HCT116 (cell line): ENCODE data around the gene MAP2K6. TPM values are rescaled to one million over a fixed set of nuclear protein-coding genes. Genes with fewer than 3 reads are reported as not detected.

Experiments used
- ATAC-seq: fragments of 200-7000 bp; cut with Tn5 transposase; 2 replicates; pipeline ENCODE4 v1.9.1; 2020; ENCODE audit warnings: mild to moderate bottlenecking, moderate library complexity
- BruUV-seq: library from RNA; stranded (reverse); fragments of 400-500 nt; replicated peaks from 2 replicates; lab custom pipeline; 2021; lab: Mats Ljungman, UMichigan
- CTCF ChIA-PET: fragments of 300-600 bp; sonication (Branson Sonifier 250); formaldehyde crosslinking; loops from one replicate; lab custom pipeline; 2021; ENCODE audit warnings: antibody characterized with exemption; lab: Charles Lee
- POLR2A ChIA-PET: fragments of 300-600, 350-600 bp; sonication (Branson Sonifier 250); formaldehyde crosslinking; loops from one replicate; lab custom pipeline; 2021; ENCODE audit warnings: antibody characterized with exemption; lab: Charles Lee
- RAD21 ChIA-PET, 2 experiments: fragments of 300-600 bp; sonication (Branson Sonifier 250); formaldehyde crosslinking; loops; one replicate each; lab custom pipeline; 2023; ENCODE audit warnings: low total read pairs in 2 of 2; ENCODE audit not compliant: uncharacterized antibody in 2 of 2, unreplicated experiment in 2 of 2, low non-redundant PET in 1 of 2; lab: Charles Lee
- DNase-seq: peaks from one replicate; pipeline ENCODE4 v3.0.0-alpha.2; 2010; ENCODE audit warnings: low read depth, low spot score
- H2AFZ ChIP-seq: fragments of 200-600 bp; shearing (Covaris generic), sonication (generic); 2 replicates; pipeline ENCODE4 v1.6.1; 2017; ENCODE audit warnings: low read depth, mixed run types, mixed read lengths, antibody characterized with exemption, low read length; ENCODE audit not compliant: poor library complexity, severe bottlenecking
- H3K27ac ChIP-seq: 2 replicates; pipeline ENCODE4 v1.5.1; 2012; ENCODE audit warnings: low read depth, low read length
- H3K27me3 ChIP-seq: fragments of 200-600 bp; sonication (generic); 2 replicates; pipeline ENCODE4 v1.6.1; 2016; ENCODE audit warnings: mixed run types, low read length, mixed read lengths; ENCODE audit not compliant: insufficient read depth
- H3K36me3 ChIP-seq, 2 experiments: fragments of 200-500 bp in 1 of 2; fragments of 200-600 bp in 1 of 2; sonication (Bioruptor generic) in 1 of 2; sonication (generic) in 1 of 2; 2 replicates each; pipeline versions ENCODE4 v1.5.1 to v1.6.1; 2014 to 2016; ENCODE audit warnings: low read length in 2 of 2, inconsistent platforms in 1 of 2, mixed read lengths in 1 of 2, mixed run types in 1 of 2; ENCODE audit not compliant: insufficient read depth in 2 of 2, control insufficient read depth in 1 of 2
- H3K4me1 ChIP-seq, 2 experiments: fragments of 200-600 bp in 1 of 2; sonication (generic) in 1 of 2; 2 replicates each; pipeline versions ENCODE4 v1.5.1 to v1.6.1; 2012 to 2017; ENCODE audit warnings: low read length in 2 of 2, inconsistent platforms in 1 of 2, mild to moderate bottlenecking in 1 of 2, mixed read lengths in 1 of 2, mixed run types in 1 of 2, moderate library complexity in 1 of 2; ENCODE audit not compliant: insufficient read depth in 2 of 2, control insufficient read depth in 1 of 2
- H3K4me2 ChIP-seq: fragments of 200-600 bp; sonication (generic); 2 replicates; pipeline ENCODE4 v1.6.1; 2017; ENCODE audit warnings: mixed run types, low read length, mixed read lengths
- H3K4me3 ChIP-seq, 2 experiments: fragments of 200-600 bp in 1 of 2; sonication (generic) in 1 of 2; replicated peaks in 1 of 2; 2 replicates each; pipeline ENCODE4 v1.5.1; 2011 to 2016; ENCODE audit warnings: low read length in 2 of 2, control low read depth in 1 of 2, low read depth in 1 of 2, mild to moderate bottlenecking in 1 of 2, mixed read lengths in 1 of 2, mixed run types in 1 of 2
- H3K79me2 ChIP-seq: fragments of 200-600 bp; sonication (generic); 2 replicates; pipeline ENCODE4 v1.6.1; 2017; ENCODE audit warnings: mild to moderate bottlenecking, mixed run types, low read length, moderate library complexity, mixed read lengths; ENCODE audit not compliant: insufficient read depth
- H3K9ac ChIP-seq: fragments of 200-600 bp; sonication (generic); 2 replicates; pipeline ENCODE4 v1.6.1; 2016; ENCODE audit warnings: low read length, mixed read lengths
- H3K9me2 ChIP-seq: fragments of 200-600 bp; sonication (generic), shearing (Covaris generic); 2 replicates; pipeline ENCODE4 v1.6.1; 2017; ENCODE audit warnings: mixed run types, mild to moderate bottlenecking, moderate library complexity; ENCODE audit not compliant: insufficient read depth
- H3K9me3 ChIP-seq, 2 experiments: fragments of 200-500 bp in 1 of 2; fragments of 200-600 bp in 1 of 2; sonication (Bioruptor generic) in 1 of 2; sonication (generic) in 1 of 2; 2 replicates each; pipeline ENCODE4 v1.6.1; 2014 to 2017; ENCODE audit warnings: low read length in 2 of 2, mixed read lengths in 2 of 2, inconsistent platforms in 1 of 2, low read depth in 1 of 2, mild to moderate bottlenecking in 1 of 2, mixed run types in 1 of 2, moderate library complexity in 1 of 2; ENCODE audit not compliant: control insufficient read depth in 1 of 2, insufficient read depth in 1 of 2
- H4K20me1 ChIP-seq: fragments of 200-600 bp; sonication (generic), shearing (Covaris generic); 2 replicates; pipeline ENCODE4 v1.6.1; 2017; ENCODE audit warnings: mixed run types, mild to moderate bottlenecking, moderate library complexity; ENCODE audit not compliant: insufficient read depth
- CEBPB ChIP-seq: IDR thresholded peaks from 2 replicates; pipeline ENCODE4 v1.6.1; 2012; ENCODE audit warnings: low read depth
- EGR1 ChIP-seq: IDR thresholded peaks from 2 replicates; pipeline ENCODE4 v1.6.1; 2012; ENCODE audit warnings: low read depth
- ELF1 ChIP-seq: IDR thresholded peaks from 2 replicates; pipeline ENCODE4 v1.6.1; 2012; ENCODE audit warnings: low read depth, borderline replicate concordance
- FOSL1 ChIP-seq: IDR thresholded peaks from 2 replicates; pipeline ENCODE4 v1.6.1; 2012; ENCODE audit warnings: low read depth
- JUND ChIP-seq: IDR thresholded peaks from 2 replicates; pipeline ENCODE4 v1.6.1; 2012
- POLR2A ChIP-seq: IDR thresholded peaks from 2 replicates; pipeline ENCODE4 v1.7.0; 2011; ENCODE audit warnings: borderline replicate concordance; ENCODE audit not compliant: insufficient read depth, insufficient read length; ENCODE audit errors: extremely low read depth
- RAD21 ChIP-seq: IDR thresholded peaks from 2 replicates; pipeline ENCODE4 v1.6.1; 2012; ENCODE audit warnings: low read depth, mild to moderate bottlenecking
- TCF7L2 ChIP-seq: IDR thresholded peaks from 2 replicates; pipeline ENCODE4 v1.7.0; 2011; ENCODE audit warnings: borderline replicate concordance, inconsistent platforms; ENCODE audit not compliant: insufficient read depth, insufficient read length; ENCODE audit errors: extremely low read depth
- ZNF274 ChIP-seq: fragments of 200-500 bp; sonication (Bioruptor generic); IDR thresholded peaks from 2 replicates; pipeline ENCODE4 v1.6.1; 2014; ENCODE audit warnings: mild to moderate bottlenecking, low read depth, low read length, inconsistent platforms
- intact Hi-C: fragments of 100-400 bp; cut with micrococcal nuclease; formaldehyde crosslinking; loops from 2 replicates; pipeline ENCODE4 v1.10.0; 2022
- total RNA-seq: library from RNA; stranded (reverse); gene quantifications from one replicate; pipeline ENCODE4 v1.2.1, GENCODE V29; 2021; ENCODE audit not compliant: unreplicated experiment
- TF ChIP-seq, protein P1 (sequence below): IDR thresholded peaks from 2 replicates; pipeline ENCODE4 v1.6.1; 2012
- TF ChIP-seq, protein P2 (sequence below): IDR thresholded peaks from 2 replicates; pipeline ENCODE4 v1.6.1; 2012
- TF ChIP-seq, protein P3 (sequence below): IDR thresholded peaks from 2 replicates; pipeline ENCODE4 v1.6.1; 2011; ENCODE audit warnings: mild to moderate bottlenecking, low read length, moderate library complexity; ENCODE audit not compliant: insufficient replicate concordance; ENCODE audit errors: extremely low read depth
- TF ChIP-seq, protein P4 (sequence below), 3 experiments: fragments of 200-600 bp in 1 of 3; sonication (generic) in 1 of 3; IDR thresholded peaks in 2 of 3; conservative IDR thresholded peaks in 1 of 3; 2 replicates each; pipeline ENCODE4 v1.5.1; 2012 to 2017; ENCODE audit warnings: low read depth in 2 of 3, low read length in 2 of 3, antibody characterized with exemption in 1 of 3, borderline replicate concordance in 1 of 3, control low read depth in 1 of 3, mild to moderate bottlenecking in 1 of 3, mixed read lengths in 1 of 3, mixed run types in 1 of 3, moderate library complexity in 1 of 3; ENCODE audit not compliant: insufficient read depth in 1 of 3

Gene MAP2K6
- total RNA-seq, 1 experiment from 2014 or later: 0.22 TPM

DNA sequence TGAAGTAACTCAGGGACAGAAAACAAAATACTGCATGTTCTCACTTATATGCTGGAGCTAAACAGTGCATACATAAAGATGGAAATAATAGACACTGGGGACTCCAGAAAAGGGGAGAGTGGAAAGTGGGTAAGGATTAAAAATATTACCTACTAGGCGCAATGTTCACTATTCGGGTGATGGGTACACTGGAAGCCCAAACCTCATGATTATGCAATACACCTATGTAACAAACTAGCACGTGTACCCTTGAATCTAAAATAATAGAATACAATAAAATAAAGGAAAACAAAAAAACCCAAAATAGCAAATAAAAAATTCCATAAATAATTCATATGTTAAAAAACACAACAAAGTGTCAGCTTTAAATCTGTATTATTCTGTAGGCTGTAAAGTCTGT lies 56.9 kb downstream of the MAP2K6 start:
- H3K36me3 ChIP-seq: no peaks in the 10 kb centered on the region
- no peak for ATAC-seq
- no peak overlapping the region for H2AFZ ChIP-seq
- no peak overlapping the region for H3K27ac ChIP-seq
- ChIA-PET POLR2A (no interaction called here), CTCF (no interaction called here), RAD21 (no interaction called here)
- peaks cover 0 to 8% of the 10 kb centered on the region in 2 experiments; a peak in 1 of 4 replicates for H3K4me1 ChIP-seq
- no peaks in the 10 kb centered on the region for H3K79me2 ChIP-seq
- no peak for TF ChIP-seq ZNF274
- no peak for TF ChIP-seq ELF1
- no peak for TF ChIP-seq TCF7L2
- no peak for TF ChIP-seq CEBPB
- TF ChIP-seq, protein P1, sequence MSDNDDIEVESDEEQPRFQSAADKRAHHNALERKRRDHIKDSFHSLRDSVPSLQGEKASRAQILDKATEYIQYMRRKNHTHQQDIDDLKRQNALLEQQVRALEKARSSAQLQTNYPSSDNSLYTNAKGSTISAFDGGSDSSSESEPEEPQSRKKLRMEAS: no peak
- TF ChIP-seq EGR1: no peak
- TF ChIP-seq JUND: no peak
- TF ChIP-seq, protein P2, sequence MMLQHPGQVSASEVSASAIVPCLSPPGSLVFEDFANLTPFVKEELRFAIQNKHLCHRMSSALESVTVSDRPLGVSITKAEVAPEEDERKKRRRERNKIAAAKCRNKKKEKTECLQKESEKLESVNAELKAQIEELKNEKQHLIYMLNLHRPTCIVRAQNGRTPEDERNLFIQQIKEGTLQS: no peak
- TF ChIP-seq POLR2A: no peak
- no peak overlapping the region for H3K4me3 ChIP-seq
- no peaks in the 10 kb centered on the region for H4K20me1 ChIP-seq
- H3K9ac ChIP-seq: no peak overlapping the region
- H3K27me3 ChIP-seq: no peaks in the 10 kb centered on the region
- DNase-seq: no peak
- intact Hi-C loops: no loop called here
- no peaks in the 10 kb centered on the region for H3K9me3 ChIP-seq
- no peak overlapping the region for H3K4me2 ChIP-seq
- BruUV-seq: no TSS peak
- H3K9me2 ChIP-seq: no peaks in the 10 kb centered on the region

DNA sequence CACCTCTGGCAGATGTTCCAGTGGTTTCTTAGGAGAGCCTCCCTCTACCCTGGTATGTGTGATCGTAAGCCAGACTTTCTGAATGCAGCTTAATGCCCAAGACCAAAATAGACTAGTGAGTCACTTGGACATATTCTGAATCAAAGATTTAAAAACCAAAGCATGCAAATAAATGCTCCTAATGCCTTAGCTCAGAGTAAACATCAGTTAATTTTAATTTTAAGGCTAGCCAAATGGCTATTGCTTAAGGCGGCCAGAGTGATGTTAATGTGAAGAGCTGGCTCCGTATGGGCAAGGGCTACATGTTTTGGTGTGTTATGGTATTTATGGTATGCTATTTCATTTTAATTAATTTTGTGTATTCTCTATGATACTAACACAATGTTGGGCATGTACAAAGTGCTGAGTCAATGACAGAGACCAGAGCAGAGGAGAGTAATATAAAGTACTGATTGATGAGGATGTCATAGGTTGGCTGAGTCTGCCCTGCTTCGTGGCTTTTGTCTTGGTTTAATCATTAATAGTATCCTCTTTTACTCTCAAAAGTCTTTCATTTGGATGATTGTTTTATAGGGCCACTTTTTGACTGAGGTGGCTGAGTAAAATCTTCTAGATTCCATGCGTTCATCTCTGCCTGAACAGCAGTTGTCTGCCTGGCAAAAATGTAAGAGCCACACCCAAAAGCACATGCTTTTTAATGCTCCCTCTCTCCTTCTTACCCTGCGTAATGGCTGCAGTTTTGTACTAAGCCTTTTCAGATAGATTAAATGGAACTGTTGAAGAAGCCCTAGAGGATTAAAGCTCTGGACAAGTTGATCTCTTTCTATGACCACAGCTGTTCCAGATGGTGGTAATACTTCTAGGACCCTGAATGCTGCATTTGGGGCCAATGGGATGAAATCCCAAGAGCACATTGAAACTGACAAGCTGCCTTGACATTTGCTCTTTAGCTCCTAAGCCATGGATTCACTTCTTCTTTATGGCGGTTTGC lies 59.6 kb downstream of the MAP2K6 start:
- H3K4me3 ChIP-seq: no peak overlapping the region
- no peak overlapping the region for H3K27ac ChIP-seq
- no peak for DNase-seq
- H3K79me2 ChIP-seq: no peaks in the 10 kb centered on the region
- ChIA-PET CTCF (no interaction called here), POLR2A (no interaction called here), RAD21 (no interaction called here)
- H3K4me2 ChIP-seq: no peak overlapping the region
- TF ChIP-seq, protein P3, sequence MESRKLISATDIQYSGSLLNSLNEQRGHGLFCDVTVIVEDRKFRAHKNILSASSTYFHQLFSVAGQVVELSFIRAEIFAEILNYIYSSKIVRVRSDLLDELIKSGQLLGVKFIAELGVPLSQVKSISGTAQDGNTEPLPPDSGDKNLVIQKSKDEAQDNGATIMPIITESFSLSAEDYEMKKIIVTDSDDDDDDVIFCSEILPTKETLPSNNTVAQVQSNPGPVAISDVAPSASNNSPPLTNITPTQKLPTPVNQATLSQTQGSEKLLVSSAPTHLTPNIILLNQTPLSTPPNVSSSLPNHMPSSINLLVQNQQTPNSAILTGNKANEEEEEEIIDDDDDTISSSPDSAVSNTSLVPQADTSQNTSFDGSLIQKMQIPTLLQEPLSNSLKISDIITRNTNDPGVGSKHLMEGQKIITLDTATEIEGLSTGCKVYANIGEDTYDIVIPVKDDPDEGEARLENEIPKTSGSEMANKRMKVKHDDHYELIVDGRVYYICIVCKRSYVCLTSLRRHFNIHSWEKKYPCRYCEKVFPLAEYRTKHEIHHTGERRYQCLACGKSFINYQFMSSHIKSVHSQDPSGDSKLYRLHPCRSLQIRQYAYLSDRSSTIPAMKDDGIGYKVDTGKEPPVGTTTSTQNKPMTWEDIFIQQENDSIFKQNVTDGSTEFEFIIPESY: no peak
- TF ChIP-seq, protein P1: no peak
- no peak for TF ChIP-seq JUND
- no peak for TF ChIP-seq FOSL1
- TF ChIP-seq RAD21: no peak
- TF ChIP-seq ELF1: no peak
- TF ChIP-seq, protein P4, sequence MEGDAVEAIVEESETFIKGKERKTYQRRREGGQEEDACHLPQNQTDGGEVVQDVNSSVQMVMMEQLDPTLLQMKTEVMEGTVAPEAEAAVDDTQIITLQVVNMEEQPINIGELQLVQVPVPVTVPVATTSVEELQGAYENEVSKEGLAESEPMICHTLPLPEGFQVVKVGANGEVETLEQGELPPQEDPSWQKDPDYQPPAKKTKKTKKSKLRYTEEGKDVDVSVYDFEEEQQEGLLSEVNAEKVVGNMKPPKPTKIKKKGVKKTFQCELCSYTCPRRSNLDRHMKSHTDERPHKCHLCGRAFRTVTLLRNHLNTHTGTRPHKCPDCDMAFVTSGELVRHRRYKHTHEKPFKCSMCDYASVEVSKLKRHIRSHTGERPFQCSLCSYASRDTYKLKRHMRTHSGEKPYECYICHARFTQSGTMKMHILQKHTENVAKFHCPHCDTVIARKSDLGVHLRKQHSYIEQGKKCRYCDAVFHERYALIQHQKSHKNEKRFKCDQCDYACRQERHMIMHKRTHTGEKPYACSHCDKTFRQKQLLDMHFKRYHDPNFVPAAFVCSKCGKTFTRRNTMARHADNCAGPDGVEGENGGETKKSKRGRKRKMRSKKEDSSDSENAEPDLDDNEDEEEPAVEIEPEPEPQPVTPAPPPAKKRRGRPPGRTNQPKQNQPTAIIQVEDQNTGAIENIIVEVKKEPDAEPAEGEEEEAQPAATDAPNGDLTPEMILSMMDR (IDR thresholded peaks at IDR 0.05 in 2 of 3, conservative IDR thresholded peaks at IDR 0.05 in 1 of 3; ENCODE audit: borderline replicate concordance in 1 of 3, insufficient read depth in 1 of 3, low read depth in 2 of 3, low read length in 2 of 3): no peak
- H3K9me3 ChIP-seq: no peaks in the 10 kb centered on the region
- H3K27me3 ChIP-seq: no peaks in the 10 kb centered on the region
- H3K9ac ChIP-seq: no peak overlapping the region
- intact Hi-C loops: no loop called here
- H2AFZ ChIP-seq: no peak overlapping the region
- no peaks in the 10 kb centered on the region for H4K20me1 ChIP-seq
- no TSS peak for BruUV-seq
- no peaks in the 10 kb centered on the region for H3K4me1 ChIP-seq
- H3K9me2 ChIP-seq: no peaks in the 10 kb centered on the region
- no peaks in the 10 kb centered on the region for H3K36me3 ChIP-seq
- no peak for ATAC-seq
